Gastrocnemius medialis (tissue), 4 donors: Measurements from ENCODE around the gene SF3B6.

ENCODE experiments used
- POLR2A ChIP-seq, 2 donors: fragments of 450-650 bp; IDR thresholded peaks; one replicate each; pipeline ENCODE4 v1.6.1; 2017; ENCODE audit warnings: antibody characterized with exemption in 2 of 2, mild to moderate bottlenecking in 2 of 2, moderate library complexity in 2 of 2
- TF ChIP-seq, protein P1 (sequence below), 5 experiments: fragments of 450-650 bp in 3 of 5; fragments of 200-600 bp in 2 of 5; sonication (generic) in 2 of 5; IDR thresholded peaks in 4 of 5; conservative IDR thresholded peaks in 1 of 5; 1 replicate in 4 of 5; 2 replicates in 1 of 5; pipeline ENCODE4 v1.5.1; 2016 to 2019; ENCODE audit warnings: antibody characterized with exemption in 5 of 5, mild to moderate bottlenecking in 3 of 5, moderate library complexity in 3 of 5

DNA sequence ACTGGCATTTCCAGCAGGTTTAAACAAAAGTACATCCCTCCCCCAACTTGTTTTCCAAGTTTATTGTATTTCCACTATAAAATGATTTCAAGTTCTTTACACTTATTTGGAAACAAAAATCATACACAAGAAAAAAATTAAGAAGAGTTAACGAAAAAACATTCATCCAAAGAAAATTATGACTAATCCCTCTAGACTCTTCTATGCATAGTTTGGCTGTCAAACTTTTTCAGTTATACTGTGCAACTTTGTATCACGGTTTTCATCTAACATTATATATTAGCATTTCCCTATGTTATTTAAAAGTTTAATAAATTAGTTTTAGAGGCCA lies 29.6 kb downstream of the SF3B6 start:
- TF ChIP-seq POLR2A (IDR thresholded peaks at IDR 0.05) = no peak
- TF ChIP-seq, protein P1, sequence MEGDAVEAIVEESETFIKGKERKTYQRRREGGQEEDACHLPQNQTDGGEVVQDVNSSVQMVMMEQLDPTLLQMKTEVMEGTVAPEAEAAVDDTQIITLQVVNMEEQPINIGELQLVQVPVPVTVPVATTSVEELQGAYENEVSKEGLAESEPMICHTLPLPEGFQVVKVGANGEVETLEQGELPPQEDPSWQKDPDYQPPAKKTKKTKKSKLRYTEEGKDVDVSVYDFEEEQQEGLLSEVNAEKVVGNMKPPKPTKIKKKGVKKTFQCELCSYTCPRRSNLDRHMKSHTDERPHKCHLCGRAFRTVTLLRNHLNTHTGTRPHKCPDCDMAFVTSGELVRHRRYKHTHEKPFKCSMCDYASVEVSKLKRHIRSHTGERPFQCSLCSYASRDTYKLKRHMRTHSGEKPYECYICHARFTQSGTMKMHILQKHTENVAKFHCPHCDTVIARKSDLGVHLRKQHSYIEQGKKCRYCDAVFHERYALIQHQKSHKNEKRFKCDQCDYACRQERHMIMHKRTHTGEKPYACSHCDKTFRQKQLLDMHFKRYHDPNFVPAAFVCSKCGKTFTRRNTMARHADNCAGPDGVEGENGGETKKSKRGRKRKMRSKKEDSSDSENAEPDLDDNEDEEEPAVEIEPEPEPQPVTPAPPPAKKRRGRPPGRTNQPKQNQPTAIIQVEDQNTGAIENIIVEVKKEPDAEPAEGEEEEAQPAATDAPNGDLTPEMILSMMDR (IDR thresholded peaks at IDR 0.05 in 4 of 5, conservative IDR thresholded peaks at IDR 0.05 in 1 of 5) = no peak
